ENCODE measurements around the gene KRTAP4-11.
A peak's percentile ranks its signal among the peaks of the same experiment; 100 is the strongest.

KRTAP4-11 gene

GRCh38 chr17:41071606-41072360 lies 46.4 kb downstream of the KRTAP4-11 start:
- TF ChIP-seq TEAD4 (IDR thresholded peaks at IDR 0.05) = no peak
- TF ChIP-seq TAF1 (IDR thresholded peaks at IDR 0.05; ENCODE audit: low read depth) = no peak
- no peak for TF ChIP-seq CEBPB (IDR thresholded peaks at IDR 0.05)
- TF ChIP-seq NFIC (IDR thresholded peaks at IDR 0.05) = no peak
- 0 out of 2 replicates have a peak, but pooled peaks have one; percentile 10 for TF ChIP-seq REST (IDR thresholded peaks at IDR 0.05; ENCODE audit: low read depth)
- no peak for TF ChIP-seq USF1 (IDR thresholded peaks at IDR 0.05)
- no peak for TF ChIP-seq EGR1 (IDR thresholded peaks at IDR 0.05)

- TF ChIP-seq CEBPB (IDR thresholded peaks at IDR 0.05) (no peak), EGR1 (IDR thresholded peaks at IDR 0.05) (no peak), EP300 (IDR thresholded peaks at IDR 0.05; ENCODE audit: borderline replicate concordance) (no peak)
These were observed 49.1 kb downstream of the KRTAP4-11 start for GRCh38 chr17:41069031-41069430.

GRCh38 chr17:41067281-41067680 lies 50.9 kb downstream of the KRTAP4-11 start:
- TF ChIP-seq TAF1 (IDR thresholded peaks at IDR 0.05; ENCODE audit: low read depth) (no peak), MAX (IDR thresholded peaks at IDR 0.05) (no peak), EP300 (IDR thresholded peaks at IDR 0.05; ENCODE audit: borderline replicate concordance) (no peak), NFIC (IDR thresholded peaks at IDR 0.05) (no peak), CREB1 (IDR thresholded peaks at IDR 0.05; ENCODE audit: low read depth) (no peak), CEBPB (IDR thresholded peaks at IDR 0.05) (no peak), USF1 (IDR thresholded peaks at IDR 0.05) (no peak), TCF12 (IDR thresholded peaks at IDR 0.05; ENCODE audit: low read depth) (no peak), REST (IDR thresholded peaks at IDR 0.05; ENCODE audit: low read depth) (no peak), ZBTB7A (IDR thresholded peaks at IDR 0.05; ENCODE audit: low read depth) (no peak), FOXM1 (IDR thresholded peaks at IDR 0.05; ENCODE audit: borderline replicate concordance, low read depth) (no peak)

All from Ishikawa (cell line).